Measurements from ENCODE around the gene IGFBP4.

IGFBP4 gene

DNA sequence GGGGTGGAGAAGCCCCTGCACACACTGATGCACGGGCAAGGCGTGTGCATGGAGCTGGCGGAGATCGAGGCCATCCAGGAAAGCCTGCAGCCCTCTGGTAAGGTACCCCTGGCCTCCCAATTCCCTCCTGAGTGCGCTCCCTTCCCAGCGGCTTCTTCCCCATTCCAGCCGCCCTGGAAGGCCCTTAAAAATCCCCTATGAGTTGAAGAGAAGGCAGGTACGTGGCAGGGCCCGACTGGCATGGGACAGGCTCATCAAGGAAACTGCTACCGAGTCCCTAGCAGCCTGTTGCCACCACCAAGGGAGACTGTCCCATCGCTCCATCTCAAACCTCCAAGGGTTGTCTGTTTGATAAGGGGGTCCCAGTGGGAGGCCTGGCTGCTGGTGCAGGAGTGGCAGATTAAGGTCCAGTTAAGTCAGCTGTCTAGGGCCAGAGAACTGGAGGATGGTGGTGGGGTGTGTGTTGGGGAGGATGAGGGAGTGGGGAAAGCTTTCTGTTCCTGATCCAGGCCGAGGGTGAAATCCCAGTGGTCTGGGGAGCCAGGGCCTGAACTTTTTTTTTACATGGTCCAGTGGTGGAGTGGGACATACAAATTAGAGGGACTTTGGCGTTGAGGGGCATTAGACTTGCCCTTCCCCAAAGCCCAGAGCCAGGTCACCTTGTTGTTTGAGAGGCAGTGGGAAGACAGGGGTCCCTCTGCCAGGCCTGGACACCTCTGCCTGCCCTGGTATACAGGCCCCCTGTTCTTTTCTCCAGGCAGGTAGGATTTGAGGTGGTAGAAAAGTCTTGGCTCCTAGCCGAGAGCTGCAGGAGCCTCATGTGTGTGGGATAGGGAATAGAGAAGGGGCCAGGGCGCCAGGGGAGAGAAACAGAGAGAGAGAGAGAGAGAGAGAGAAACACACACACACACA lies 994 bp downstream of the IGFBP4 start:
- TF ChIP-seq, protein P1, sequence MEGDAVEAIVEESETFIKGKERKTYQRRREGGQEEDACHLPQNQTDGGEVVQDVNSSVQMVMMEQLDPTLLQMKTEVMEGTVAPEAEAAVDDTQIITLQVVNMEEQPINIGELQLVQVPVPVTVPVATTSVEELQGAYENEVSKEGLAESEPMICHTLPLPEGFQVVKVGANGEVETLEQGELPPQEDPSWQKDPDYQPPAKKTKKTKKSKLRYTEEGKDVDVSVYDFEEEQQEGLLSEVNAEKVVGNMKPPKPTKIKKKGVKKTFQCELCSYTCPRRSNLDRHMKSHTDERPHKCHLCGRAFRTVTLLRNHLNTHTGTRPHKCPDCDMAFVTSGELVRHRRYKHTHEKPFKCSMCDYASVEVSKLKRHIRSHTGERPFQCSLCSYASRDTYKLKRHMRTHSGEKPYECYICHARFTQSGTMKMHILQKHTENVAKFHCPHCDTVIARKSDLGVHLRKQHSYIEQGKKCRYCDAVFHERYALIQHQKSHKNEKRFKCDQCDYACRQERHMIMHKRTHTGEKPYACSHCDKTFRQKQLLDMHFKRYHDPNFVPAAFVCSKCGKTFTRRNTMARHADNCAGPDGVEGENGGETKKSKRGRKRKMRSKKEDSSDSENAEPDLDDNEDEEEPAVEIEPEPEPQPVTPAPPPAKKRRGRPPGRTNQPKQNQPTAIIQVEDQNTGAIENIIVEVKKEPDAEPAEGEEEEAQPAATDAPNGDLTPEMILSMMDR (IDR thresholded peaks at IDR 0.05; ENCODE audit: extremely low read depth, missing control alignments) = no peak
- DNase-seq (ENCODE audit: low spot score) = peak; percentile 46

GRCh38 chr17:40445751-40446468 lies 2.7 kb downstream of the IGFBP4 start:
- no peak for DNase-seq (ENCODE audit: low spot score)
- TF ChIP-seq, protein P1 (IDR thresholded peaks at IDR 0.05; ENCODE audit: extremely low read depth, missing control alignments) = no peak

DNA sequence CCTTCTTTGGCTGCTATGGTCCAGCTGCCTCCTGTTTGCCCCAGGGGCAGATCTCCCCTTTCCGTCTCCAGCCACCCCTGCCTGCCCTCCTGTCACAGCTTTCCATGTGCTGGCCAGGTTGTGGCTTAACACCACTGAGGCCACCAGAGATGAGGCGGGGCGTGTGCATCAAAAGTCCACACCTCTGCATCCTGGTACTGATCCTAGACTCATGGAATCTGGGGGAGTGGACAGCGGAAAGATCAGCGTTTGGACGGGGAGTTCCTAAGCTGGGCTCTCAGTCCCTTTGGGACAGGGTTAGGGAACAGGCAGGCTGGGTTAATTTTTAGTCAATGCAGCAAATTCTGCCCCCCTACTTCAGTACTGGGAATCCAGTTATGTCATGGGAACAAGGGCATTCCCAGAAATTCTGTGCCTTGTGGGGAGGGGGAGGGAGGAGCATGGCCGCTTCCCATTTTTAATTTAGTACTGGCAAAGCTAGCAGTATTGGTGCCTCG lies 3.9 kb downstream of the IGFBP4 start:
- DNase-seq (ENCODE audit: low spot score) = no peak

GRCh38 chr17:40447806-40448205 lies 4.6 kb downstream of the IGFBP4 start:
- DNase-seq (ENCODE audit: low spot score) = no peak
- TF ChIP-seq, protein P1 (IDR thresholded peaks at IDR 0.05; ENCODE audit: extremely low read depth, missing control alignments) = no peak

More for the DNA sequence above, 3.9 kb downstream of the IGFBP4 start:
- TF ChIP-seq, protein P1 (IDR thresholded peaks at IDR 0.05; ENCODE audit: extremely low read depth, missing control alignments) = no peak

- no peak for DNase-seq (ENCODE audit: low spot score)
- TF ChIP-seq, protein P1 (IDR thresholded peaks at IDR 0.05; ENCODE audit: extremely low read depth, missing control alignments) = no peak
Observed at GRCh38 chr17:40448213-40448638, 5.0 kb downstream of the IGFBP4 start.

GRCh38 chr17:40448639-40449261 lies 5.5 kb downstream of the IGFBP4 start:
- DNase-seq (ENCODE audit: low spot score) = no peak
- TF ChIP-seq, protein P1 (IDR thresholded peaks at IDR 0.05; ENCODE audit: extremely low read depth, missing control alignments) = no peak
